K562 (cell line): ENCODE measurements around the gene MMUT. TPM values are rescaled to one million over a fixed set of nuclear protein-coding genes. Genes with fewer than 3 reads are reported as not detected.

Source experiments
- ARID2 ChIP-seq: fragments of 450-650 bp; IDR thresholded peaks from 2 replicates; pipeline ENCODE4 v1.6.1; 2017; ENCODE audit warnings: antibody characterized with exemption, mild to moderate bottlenecking
- BMI1 ChIP-seq: fragments of 150-350 bp; IDR thresholded peaks from 2 replicates; pipeline ENCODE4 v1.6.1; 2014; ENCODE audit warnings: low read length
- CBX3 ChIP-seq, 2 experiments: IDR thresholded peaks; 1 replicate in 1 of 2; 2 replicates in 1 of 2; pipeline ENCODE4 v1.6.1; 2012; ENCODE audit warnings: inconsistent platforms in 2 of 2, low read length in 2 of 2, borderline replicate concordance in 1 of 2, control low read depth in 1 of 2
- CBX5 ChIP-seq: IDR thresholded peaks from 2 replicates; pipeline ENCODE4 v1.6.1; 2014; ENCODE audit warnings: low read depth, borderline replicate concordance
- CHD2 ChIP-seq: IDR thresholded peaks from 2 replicates; pipeline ENCODE4 v1.6.1; 2011; ENCODE audit warnings: low read depth, low read length
- E2F3 ChIP-seq: fragments of 250-450 bp; sonication (Bioruptor Pico); IDR thresholded peaks from 2 replicates; pipeline ENCODE4 v1.4.0; 2020; ENCODE audit warnings: mild to moderate bottlenecking
- HDAC6 ChIP-seq: IDR thresholded peaks from 2 replicates; pipeline ENCODE4 v1.6.1; 2012; ENCODE audit warnings: low read depth, mild to moderate bottlenecking, control low read depth, inconsistent platforms, low read length, moderate library complexity
- HNRNPLL ChIP-seq: fragments of 200-400 bp; formaldehyde crosslinking; IDR thresholded peaks from 2 replicates; pipeline ENCODE4 v1.6.1; 2017; ENCODE audit warnings: low read length, low read depth, mild to moderate bottlenecking; ENCODE audit not compliant: poor library complexity, severe bottlenecking
- ILF3 ChIP-seq: fragments of 450-650 bp; IDR thresholded peaks from 2 replicates; pipeline ENCODE4 v1.6.1; 2018; ENCODE audit warnings: antibody characterized with exemption, mild to moderate bottlenecking, moderate library complexity, borderline replicate concordance
- NCOR1 ChIP-seq: fragments of 450-650 bp; IDR thresholded peaks from 2 replicates; pipeline ENCODE4 v1.6.1; 2016; ENCODE audit warnings: mild to moderate bottlenecking, moderate library complexity
- PCBP1 ChIP-seq: fragments of 200-400 bp; formaldehyde crosslinking; IDR thresholded peaks from 2 replicates; pipeline ENCODE4 v1.6.1; 2018; ENCODE audit warnings: mild to moderate bottlenecking, low read depth, low read length; ENCODE audit not compliant: poor library complexity, severe bottlenecking
- PTRF ChIP-seq: fragments of 450-650 bp; IDR thresholded peaks from 2 replicates; pipeline ENCODE4 v1.6.1; 2016; ENCODE audit warnings: mild to moderate bottlenecking, missing genetic modification characterization, missing compliant biosample characterization
- RFX5 ChIP-seq: IDR thresholded peaks from 2 replicates; pipeline ENCODE4 v1.6.1; 2011; ENCODE audit warnings: low read depth, mild to moderate bottlenecking, improper control_type of control experiment, low read length
- RHOXF2B ChIP-seq: fragments of 250-450 bp; sonication (Bioruptor Pico); conservative IDR thresholded peaks from 2 replicates; pipeline ENCODE4 v1.5.1; 2021
- SETDB1 ChIP-seq: IDR thresholded peaks from one replicate; pipeline ENCODE4 v1.6.1; 2012; ENCODE audit warnings: low read length, control low read depth, inconsistent platforms
- TAF7 ChIP-seq: fragments of 450-650 bp; IDR thresholded peaks from 2 replicates; pipeline ENCODE4 v1.6.1; 2016; ENCODE audit warnings: missing genetic modification characterization, missing compliant biosample characterization
- TSC22D4 ChIP-seq: fragments of 450-650 bp; IDR thresholded peaks from 2 replicates; pipeline ENCODE4 v1.6.1; 2016; ENCODE audit warnings: missing genetic modification characterization, missing biosample characterization, control low read depth
- ZNF134 ChIP-seq: fragments of 250-450 bp; sonication (Bioruptor Pico); conservative IDR thresholded peaks from 2 replicates; pipeline ENCODE4 v1.4.0; 2020
- ZNF324 ChIP-seq: fragments of 250-450 bp; sonication (Bioruptor Pico); IDR thresholded peaks from 2 replicates; pipeline ENCODE4 v1.4.0; 2020; ENCODE audit warnings: mild to moderate bottlenecking
- ZNF384 ChIP-seq: IDR thresholded peaks from 2 replicates; pipeline ENCODE4 v1.6.1; 2012; ENCODE audit warnings: low read depth, low read length, improper control_type of control experiment
- polyA plus RNA-seq, 8 experiments: library from polyadenylated mRNA; depleted of rRNA in 4 of 8; stranded (reverse) in 5 of 8; unstranded in 3 of 8; fragments of >200 nt; fragmentation: Nextera tagmentation in 2 of 8; fragmentation: Illumina TruSeq in 1 of 8; extraction: Ambion mirVana in 2 of 8; extraction: Trizol in 1 of 8; gene quantifications; 2 replicates each; pipeline versions ENCODE4 v1.2.1 to v1.2.3, GENCODE V29; 2011 to 2014; ENCODE audit warnings: inconsistent platforms in 1 of 8, missing spikeins in 1 of 8
- total RNA-seq, 7 experiments: library from RNA; depleted of rRNA in 6 of 7; stranded (reverse); fragments of >200 nt in 6 of 7; fragmentation: Illumina TruSeq in 2 of 7; extraction: Trizol in 2 of 7; gene quantifications; 2 replicates each; pipeline versions ENCODE4 v1.2.1 to v1.2.3, GENCODE V29; 2011 to 2021; ENCODE audit warnings: low replicate concordance in 1 of 7
- TF ChIP-seq, protein P1 (sequence below), 2 experiments: fragments of 450-650 bp; IDR thresholded peaks; 2 replicates each; pipeline ENCODE4 v1.6.1; 2016
- TF ChIP-seq, protein P2 (sequence below), 3 experiments: fragments of 200-800 bp in 1 of 3; fragments of 250-450 bp in 1 of 3; fragments of 450-650 bp in 1 of 3; sonication (Bioruptor Pico) in 1 of 3; sonication (Bioruptor generic) in 1 of 3; formaldehyde crosslinking in 1 of 3; IDR thresholded peaks; 2 replicates each; pipeline versions ENCODE4 v1.6.1 to v1.8.0; 2016 to 2022; ENCODE audit warnings: mild to moderate bottlenecking in 2 of 3, missing genetic modification characterization in 2 of 3, missing compliant biosample characterization in 1 of 3, moderate library complexity in 1 of 3
- TF ChIP-seq, protein P3 (sequence below): fragments of 450-650 bp; IDR thresholded peaks from 2 replicates; pipeline ENCODE4 v1.6.1; 2016; ENCODE audit warnings: borderline replicate concordance

Gene MMUT
- total and polyA plus RNA-seq, 9 of the 15 experiments (the other 6 are each of a cell fraction or from before 2014, with no cell fraction given), result 7.1 to 26.4 (median 16.0) TPM

DNA sequence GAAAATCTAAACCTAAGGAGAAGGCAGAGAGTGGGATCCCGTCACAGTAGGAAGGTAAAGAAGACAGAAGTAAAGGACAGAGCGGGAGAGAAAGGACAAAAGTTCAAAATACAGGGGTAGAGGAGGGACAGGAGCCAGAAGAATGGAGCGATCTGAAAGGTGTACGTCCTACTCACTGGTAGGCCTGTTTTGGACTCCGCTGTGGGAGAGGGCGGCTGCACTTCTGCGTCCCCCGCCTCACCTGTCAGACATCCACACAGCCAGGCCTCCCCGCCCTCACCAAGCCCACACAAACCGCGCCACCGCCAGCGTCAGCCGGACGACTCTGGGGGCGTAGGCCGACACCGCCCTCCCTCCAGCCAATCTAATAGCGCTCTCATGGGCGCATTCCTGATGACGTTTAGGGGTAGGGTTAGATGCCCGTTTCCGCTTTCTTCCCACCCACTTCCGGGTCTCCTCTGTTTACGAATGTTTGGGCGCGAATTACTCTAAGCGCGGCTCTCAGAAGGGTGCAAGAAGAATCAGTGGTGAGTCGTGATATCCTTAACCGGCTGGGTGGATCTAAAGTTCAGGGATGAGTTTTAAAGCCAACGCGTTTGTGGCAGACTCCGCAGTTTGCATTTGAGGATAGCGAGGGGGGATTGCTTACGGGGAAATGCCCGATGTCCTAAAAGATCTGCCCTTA, at the start of gene MMUT, which contains the start of gene CENPQ (continued):
- TF ChIP-seq ARID2 (0 out of 2 replicates have a peak, but pooled peaks have one; percentile 16), ZNF384 (no peak), TSC22D4 (tag) (no peak), PCBP1 (no peak), SETDB1 (no peak), E2F3 (CRISPR knock-in tag) (peak; percentile 85), HDAC6 (no peak), ZNF324 (CRISPR knock-in tag) (no peak), PTRF (tag) (no peak), RFX5 (no peak), NCOR1 (peak; percentile 33; the same call in 1 of the 2 replicates), ILF3 (no peak), ZNF134 (CRISPR knock-in tag) (no peak), TAF7 (tag) (peak; percentile 82), RHOXF2B (CRISPR knock-in tag) (no peak), CBX3 (IDR thresholded peaks at IDR 0.05; ENCODE audit: borderline replicate concordance in 1 of 2, low read length in 2 of 2) (peak in 1 of 2 experiments; percentile 62; a peak in 2 of 3 replicates), HNRNPLL (peak; percentile 91), CBX5 (no peak), BMI1 (no peak), CHD2 (peak; percentile 46; the same call in 1 of the 2 replicates)
- TF ChIP-seq, protein P1, sequence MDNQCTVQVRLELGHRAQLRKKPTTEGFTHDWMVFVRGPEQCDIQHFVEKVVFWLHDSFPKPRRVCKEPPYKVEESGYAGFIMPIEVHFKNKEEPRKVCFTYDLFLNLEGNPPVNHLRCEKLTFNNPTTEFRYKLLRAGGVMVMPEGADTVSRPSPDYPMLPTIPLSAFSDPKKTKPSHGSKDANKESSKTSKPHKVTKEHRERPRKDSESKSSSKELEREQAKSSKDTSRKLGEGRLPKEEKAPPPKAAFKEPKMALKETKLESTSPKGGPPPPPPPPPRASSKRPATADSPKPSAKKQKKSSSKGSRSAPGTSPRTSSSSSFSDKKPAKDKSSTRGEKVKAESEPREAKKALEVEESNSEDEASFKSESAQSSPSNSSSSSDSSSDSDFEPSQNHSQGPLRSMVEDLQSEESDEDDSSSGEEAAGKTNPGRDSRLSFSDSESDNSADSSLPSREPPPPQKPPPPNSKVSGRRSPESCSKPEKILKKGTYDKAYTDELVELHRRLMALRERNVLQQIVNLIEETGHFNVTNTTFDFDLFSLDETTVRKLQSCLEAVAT (IDR thresholded peaks at IDR 0.05), result peak in 1 of 2 experiments; percentile 86; a peak in 2 of 4 replicates
- TF ChIP-seq, protein P2, sequence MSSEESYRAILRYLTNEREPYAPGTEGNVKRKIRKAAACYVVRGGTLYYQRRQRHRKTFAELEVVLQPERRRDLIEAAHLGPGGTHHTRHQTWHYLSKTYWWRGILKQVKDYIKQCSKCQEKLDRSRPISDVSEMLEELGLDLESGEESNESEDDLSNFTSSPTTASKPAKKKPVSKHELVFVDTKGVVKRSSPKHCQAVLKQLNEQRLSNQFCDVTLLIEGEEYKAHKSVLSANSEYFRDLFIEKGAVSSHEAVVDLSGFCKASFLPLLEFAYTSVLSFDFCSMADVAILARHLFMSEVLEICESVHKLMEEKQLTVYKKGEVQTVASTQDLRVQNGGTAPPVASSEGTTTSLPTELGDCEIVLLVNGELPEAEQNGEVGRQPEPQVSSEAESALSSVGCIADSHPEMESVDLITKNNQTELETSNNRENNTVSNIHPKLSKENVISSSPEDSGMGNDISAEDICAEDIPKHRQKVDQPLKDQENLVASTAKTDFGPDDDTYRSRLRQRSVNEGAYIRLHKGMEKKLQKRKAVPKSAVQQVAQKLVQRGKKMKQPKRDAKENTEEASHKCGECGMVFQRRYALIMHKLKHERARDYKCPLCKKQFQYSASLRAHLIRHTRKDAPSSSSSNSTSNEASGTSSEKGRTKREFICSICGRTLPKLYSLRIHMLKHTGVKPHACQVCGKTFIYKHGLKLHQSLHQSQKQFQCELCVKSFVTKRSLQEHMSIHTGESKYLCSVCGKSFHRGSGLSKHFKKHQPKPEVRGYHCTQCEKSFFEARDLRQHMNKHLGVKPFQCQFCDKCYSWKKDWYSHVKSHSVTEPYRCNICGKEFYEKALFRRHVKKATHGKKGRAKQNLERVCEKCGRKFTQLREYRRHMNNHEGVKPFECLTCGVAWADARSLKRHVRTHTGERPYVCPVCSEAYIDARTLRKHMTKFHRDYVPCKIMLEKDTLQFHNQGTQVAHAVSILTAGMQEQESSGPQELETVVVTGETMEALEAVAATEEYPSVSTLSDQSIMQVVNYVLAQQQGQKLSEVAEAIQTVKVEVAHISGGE (CRISPR knock-in tag; IDR thresholded peaks at IDR 0.05), result 0 out of 6 replicates have a peak, but pooled peaks of 1 of the 3 experiments have one; percentile 51
- TF ChIP-seq, protein P3, sequence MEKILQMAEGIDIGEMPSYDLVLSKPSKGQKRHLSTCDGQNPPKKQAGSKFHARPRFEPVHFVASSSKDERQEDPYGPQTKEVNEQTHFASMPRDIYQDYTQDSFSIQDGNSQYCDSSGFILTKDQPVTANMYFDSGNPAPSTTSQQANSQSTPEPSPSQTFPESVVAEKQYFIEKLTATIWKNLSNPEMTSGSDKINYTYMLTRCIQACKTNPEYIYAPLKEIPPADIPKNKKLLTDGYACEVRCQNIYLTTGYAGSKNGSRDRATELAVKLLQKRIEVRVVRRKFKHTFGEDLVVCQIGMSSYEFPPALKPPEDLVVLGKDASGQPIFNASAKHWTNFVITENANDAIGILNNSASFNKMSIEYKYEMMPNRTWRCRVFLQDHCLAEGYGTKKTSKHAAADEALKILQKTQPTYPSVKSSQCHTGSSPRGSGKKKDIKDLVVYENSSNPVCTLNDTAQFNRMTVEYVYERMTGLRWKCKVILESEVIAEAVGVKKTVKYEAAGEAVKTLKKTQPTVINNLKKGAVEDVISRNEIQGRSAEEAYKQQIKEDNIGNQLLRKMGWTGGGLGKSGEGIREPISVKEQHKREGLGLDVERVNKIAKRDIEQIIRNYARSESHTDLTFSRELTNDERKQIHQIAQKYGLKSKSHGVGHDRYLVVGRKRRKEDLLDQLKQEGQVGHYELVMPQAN, result peak; percentile 91
